ENCODE measurements around the gene SLC9A9.

The SLC9A9 gene

DNA sequence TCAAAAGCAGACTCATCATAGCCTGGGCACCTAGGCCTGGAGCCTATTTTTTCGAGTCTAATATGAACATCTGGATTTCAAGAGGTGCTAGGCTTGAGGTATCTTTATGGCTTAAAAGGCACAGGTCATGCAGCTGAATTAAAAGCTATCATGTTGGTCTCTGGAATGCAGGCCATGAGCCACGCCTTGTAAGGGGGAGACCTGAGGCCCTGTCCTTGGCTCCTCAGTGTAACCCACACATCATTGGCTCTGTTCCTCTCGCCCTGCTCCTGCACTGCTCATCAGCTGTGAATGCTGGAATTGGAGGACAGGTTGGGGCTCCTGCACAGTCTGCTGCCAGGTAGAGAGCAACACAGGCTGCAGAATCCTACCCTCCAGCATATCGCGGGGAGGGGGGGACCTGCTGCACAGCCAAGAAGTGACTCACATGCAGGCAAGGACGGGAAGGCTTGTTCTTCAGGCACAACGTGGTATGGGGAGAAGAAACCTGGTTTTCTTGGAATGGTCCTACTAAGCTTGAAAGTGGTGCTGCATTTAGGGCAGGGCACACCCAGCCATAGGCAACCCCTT, 582.7 kb downstream of the SLC9A9 start:
- no peak for DNase-seq

DNA sequence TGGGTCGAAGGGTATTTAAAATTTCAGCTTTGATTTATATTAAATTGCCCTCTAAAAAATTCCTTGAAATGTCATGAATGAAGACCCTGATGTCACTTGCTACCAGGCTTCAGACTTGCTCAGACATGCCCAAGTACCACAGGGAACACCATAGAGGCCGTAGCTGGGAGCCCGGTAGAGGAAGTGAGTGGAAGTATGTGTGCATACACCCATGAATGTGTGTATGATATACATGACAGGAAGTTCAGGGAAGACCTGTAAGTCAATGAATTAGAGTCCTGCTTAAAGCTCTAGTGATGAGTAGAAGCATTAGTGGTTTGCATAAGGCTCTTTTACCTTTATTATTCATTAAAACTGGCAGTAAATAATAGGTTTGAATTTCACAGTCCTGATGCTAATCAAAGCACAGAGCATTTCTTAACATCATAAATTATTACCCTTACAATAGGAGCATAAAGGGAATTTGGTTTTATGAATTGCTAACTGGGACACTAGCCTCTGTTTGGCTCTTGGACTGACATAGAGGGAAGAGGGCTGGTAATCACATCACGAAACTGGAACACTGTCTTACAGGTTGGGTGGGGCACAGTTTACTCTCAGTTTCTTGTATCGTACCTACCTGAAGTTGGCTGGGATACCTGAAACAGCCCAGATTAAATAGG, 584.3 kb downstream of the SLC9A9 start:
- DNase-seq, result no peak

DNA sequence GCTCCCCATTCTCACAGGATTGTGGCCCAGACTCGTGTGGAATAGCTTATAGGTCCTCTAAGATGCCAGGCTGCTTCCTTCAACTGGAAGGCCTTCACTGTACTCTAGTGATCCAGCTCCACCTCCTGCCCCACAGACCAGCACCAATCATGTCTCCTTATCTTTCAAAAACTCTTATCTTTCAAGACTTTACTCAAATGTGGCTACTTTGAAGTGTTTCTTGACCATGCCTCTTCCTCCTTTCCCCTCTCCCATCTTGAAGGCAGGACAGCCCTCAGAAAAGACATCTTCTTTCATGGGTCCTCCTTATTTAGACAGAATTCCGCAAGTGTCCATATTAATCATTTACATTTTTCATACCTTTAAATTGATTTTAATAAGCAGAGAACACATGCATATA, 586.4 kb downstream of the SLC9A9 start:
- DNase-seq, result no peak

DNA sequence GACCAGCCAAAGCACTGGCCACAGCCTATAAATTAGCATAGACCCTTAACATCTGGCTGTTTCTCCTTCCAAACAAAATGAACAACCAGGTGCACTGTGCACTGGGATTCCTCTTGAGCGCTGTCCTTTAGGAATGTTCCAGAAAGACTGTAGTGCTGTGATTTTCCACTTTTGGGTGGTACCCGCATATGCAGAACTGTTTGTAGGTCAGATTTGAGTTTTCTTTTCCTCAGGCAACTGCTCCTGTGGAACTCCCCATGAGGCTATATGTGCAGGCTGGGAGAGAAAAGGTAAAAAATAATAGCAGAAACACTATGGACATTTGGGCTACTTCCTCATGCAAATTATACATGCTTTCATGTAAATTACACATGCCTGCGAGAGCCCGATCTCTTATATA, 589.6 kb downstream of the SLC9A9 start:
- DNase-seq, result no peak

DNA sequence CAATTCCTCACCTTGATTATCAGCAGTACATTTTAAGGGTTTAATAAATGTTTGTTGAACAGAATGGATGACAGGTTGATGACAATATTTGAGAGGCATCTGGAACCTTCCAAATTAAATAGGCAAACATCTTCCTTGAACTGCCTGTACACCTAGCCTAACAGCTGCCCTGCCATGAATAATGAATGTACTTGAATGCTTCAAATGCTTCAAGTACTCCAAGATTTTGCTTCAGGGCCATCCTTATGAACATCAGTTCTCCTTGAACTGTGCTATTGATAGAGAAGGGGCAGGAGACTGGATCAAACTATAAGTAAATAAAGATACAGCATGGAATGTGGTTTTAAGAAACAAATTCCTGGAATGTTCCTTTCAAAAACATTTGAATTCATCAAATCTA, 591.9 kb downstream of the SLC9A9 start:
- DNase-seq, result no peak

DNA sequence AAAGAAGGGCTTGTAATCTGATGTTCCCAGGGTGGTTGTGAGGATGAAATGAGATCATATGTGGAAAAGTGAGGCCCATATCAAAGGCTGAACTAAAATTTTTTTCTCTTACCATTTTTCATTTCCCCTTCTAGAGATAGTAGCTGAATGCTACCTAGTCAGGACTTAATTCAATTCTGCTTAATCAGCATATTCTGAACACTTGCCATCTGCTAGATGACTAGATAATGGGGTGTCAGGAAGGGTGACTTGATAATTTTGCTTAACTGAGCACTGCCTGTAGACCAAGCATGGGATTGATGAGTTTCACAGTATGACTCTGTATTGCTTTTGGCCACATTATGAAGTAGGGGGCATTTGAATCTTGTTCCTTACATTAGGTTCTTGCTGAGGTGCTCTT, 592.5 kb downstream of the SLC9A9 start:
- no peak for DNase-seq

DNA sequence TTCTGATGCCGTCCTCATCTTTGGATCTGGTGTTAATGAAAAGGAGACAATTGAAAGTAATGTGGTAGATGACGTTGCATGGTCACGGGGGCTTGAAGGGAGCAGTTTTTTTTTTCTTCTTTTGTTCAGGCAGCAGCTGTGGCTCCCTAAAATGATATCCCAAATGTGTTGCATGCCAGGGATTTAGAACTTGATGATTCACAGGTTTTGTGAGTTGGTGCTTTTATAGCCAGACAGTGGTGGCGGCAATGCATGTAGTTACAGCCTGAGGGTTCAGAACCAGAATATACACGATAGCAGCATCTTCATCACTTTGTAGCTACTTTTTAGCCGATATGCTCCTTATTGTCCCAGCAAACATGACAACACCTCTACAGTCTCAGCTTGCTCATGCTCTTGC, 595.3 kb downstream of the SLC9A9 start:
- DNase-seq, result no peak

DNA sequence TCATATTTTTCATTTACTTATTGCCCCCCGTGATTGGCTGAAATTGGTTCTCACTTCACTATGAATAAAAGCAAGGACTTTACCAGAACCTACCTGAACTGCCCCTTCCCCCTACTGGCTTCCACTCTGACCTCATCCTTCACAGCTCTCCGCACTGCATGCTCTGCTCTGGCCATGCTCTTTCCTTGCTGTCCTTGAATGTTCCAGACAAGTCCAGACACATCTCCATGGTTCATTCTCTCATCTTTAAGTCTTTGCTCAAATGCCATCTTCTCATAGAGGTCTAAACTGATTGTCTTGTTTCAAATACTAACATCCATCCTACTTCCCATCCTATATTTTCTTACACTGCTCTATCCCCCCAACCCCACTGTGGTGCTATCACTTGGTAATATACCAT, 599.3 kb downstream of the SLC9A9 start:
- no peak for DNase-seq

DNA sequence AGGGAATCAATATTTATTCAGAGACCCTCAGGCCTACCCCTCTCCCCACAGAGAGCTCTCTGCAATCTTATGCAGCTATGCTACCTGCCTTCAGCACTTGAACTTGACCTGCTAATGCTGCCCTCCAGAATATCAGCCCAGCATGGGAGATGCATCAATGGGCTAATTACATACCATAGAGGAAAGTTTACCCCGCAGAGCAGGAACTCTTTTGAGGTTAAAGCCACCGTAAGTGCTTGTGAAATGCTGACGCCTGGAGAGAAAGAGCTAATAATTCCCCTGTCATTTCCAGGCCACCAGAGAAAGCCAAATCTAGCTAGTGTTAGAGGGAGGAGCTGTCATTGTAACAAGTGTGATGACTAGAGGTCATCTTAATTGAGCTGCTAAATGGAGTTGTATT, 601.2 kb downstream of the SLC9A9 start:
- no peak for DNase-seq

GRCh38 chr3:143245692-143246091, 602.6 kb downstream of the SLC9A9 start:
- DNase-seq, result no peak

DNA sequence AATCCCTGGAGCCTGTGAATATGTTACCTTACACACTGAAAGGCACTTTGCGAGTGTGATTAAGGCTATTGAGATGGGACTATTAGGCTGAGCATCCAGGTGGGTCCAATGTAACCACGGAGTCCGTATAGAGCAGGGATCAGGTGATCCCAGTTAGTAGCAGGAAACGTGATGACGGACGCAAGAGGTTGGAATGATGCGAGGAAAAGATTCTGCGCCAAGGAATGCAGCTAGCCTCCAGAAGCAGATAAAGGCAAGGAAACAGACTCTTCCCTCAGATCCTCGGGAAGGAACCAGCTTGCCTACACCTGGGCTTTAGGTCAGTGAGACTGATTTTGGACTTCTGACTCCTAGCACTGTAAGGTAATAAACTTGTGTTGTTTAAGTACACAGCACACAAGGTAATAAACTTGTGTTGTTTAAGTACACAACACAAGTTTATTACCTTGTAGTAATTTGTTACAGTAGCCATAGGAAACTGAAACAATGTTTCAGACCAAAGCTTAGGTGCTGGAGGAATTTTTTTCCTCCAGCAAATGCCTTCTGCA, 603.7 kb downstream of the SLC9A9 start:
- DNase-seq, result no peak

DNA sequence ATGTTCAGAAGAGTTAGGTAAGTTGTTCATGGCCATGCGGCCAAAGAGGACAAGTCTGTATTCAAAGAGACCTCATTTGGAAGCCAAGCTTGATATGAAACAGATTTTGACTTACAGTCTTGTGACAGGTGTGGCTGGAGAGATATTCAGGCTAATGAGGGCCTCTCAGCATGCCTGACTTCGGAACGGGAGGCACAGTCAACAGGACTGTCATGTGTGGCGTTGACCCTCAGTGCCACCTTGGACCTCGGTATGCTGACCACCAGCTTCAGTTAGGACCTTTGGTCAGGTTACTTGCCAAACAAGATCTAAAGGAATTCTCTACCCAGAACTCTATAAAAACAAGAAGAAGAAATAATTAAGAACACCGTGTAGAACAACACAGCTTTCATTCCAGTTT, 604.6 kb downstream of the SLC9A9 start:
- no peak for DNase-seq

GRCh38 chr3:143242691-143243090, 605.6 kb downstream of the SLC9A9 start:
- no peak for DNase-seq

- no peak for DNase-seq
These were observed 606.2 kb downstream of the SLC9A9 start for GRCh38 chr3:143242101-143242500.

- no peak for DNase-seq
These were observed 606.8 kb downstream of the SLC9A9 start for GRCh38 chr3:143241481-143241951.

- no peak for DNase-seq
These were observed 607.4 kb downstream of the SLC9A9 start for GRCh38 chr3:143240886-143241285.

- DNase-seq, result no peak
These were observed 609.2 kb downstream of the SLC9A9 start for GRCh38 chr3:143239031-143239430.

DNA sequence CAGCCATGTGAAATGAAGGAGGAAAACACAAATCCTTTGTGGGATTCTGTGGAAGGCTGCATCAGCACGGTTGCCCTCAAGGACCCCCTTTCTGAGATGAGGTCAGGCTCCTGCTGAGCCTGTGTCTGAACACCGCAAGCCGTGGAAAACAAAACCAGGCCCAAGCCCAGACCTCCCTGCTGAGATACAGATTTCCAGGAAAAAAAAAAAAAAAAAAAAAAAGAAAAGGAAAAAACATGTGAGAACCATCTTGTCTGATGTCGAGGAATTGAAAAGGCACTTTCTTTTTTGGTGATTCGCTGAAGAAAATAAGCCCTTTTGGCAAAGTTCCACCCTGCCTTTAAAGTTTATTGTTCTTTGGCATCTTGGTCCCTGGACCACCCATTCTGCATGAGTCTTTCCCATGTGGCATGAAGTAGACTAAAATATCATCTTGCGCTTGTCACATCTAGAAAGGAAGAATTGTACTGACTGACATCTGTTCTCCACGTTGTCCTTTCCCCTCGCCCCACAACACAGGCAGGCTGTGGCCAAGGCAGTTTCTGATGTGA, 611.1 kb downstream of the SLC9A9 start:
- DNase-seq, result no peak

DNA sequence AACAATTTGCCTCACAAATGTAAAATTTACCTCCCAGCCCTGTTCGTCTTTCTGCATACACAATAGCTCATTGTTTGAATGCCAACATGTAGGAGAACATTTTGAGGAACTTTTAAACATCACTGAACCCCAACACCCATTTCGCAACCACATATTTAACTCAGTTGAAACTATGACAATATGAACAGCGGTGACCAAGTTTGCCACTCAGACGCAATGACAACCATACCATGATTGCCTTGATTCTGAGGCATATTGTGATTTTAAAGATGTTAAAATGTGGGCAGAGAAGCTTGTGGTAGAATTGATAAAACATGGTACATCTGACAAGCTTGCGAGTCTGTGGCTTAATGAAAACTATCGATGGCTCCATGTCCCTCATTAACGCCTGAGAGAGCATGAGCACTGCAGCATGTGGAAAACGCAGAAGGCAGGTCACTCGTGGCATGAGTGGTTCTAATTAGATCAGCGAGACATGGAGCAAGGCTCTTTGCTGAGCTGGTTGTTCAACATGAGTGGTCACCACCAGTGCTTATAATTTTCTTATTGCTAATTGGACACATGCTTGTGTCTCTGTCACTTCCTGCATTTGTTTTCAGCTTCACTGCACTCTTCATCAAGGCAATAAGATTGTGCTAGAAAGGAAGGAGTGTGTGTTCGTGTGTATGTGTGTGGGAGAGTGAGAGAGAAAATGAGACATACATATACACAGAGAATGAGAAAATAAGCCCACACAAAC, 611.9 kb downstream of the SLC9A9 start:
- DNase-seq, result no peak

DNA sequence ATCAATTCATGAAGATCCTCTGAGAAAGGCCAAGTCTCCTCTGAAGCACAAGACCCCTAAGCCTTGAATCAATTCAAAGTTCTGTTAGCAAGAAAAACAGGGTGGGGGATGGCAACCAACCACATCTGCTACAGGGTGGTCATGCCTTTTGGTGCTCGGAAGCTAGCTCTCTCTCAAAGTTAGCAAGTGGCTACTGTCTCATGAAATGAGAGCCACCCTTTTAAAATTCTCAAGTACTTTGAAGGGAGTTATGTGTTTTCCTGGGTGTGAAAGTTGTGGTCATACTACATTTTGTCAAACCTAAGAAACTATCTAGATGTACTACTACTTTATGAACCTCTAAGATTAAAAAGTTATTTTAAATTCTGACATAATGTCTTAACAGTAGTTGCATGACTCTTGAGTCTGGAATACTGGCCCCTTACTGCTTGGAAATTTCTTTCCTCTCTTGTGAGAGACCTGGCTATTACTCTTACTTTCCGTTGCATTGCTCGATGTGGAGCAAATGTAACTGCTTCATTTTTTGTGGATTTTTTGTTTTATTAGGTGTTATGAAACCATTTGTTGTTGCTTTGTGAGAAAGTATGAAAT, 612.6 kb downstream of the SLC9A9 start:
- DNase-seq, result no peak

- no peak for DNase-seq
These were observed 613.7 kb downstream of the SLC9A9 start for GRCh38 chr3:143234526-143234925.

DNA sequence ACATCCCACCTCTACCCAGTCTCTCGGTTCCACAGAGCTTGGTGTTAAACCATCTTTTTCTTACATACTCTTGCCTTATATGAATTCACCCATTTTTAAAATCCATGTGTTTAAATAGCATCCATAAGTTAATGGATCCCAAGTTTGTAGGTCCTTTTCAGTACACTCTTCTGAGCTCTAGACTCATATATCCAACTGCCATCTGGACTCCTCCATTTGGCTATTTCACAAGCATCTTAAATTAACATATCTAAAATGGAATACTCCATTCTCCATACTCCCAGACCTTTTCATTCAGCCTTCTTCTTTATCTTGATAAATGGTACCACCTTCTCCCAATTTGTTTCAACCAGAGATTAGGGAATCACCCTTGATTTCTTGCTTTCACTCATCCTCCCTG, 615.3 kb downstream of the SLC9A9 start:
- no peak for DNase-seq

DNA sequence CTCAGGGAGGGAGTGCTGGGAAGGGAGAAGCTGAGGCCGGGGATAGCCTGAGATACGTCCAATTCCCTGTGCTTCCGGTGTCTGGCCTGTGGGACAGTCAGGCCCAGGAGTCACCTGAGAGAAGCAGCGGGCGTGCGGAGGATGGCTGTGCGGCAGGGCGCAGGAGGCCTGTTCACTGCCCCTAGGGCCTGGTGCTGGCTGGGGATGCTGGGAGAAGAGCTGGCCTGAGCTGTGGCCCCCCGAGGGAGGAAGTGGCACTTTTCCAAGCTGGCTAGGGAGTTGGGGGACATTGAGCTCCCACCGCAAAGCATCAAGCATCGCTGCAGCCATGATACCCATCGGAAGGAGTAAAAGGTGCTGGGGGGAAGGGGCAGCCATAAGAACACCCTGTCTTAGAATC, 619.9 kb downstream of the SLC9A9 start:
- no peak for DNase-seq
